Measurements from ENCODE around the gene TMOD1. TPM values are rescaled to one million over a fixed set of nuclear protein-coding genes. Genes with fewer than 3 reads are reported as not detected.
A peak's percentile ranks its signal among the peaks of the same experiment; 100 is the strongest.

The TMOD1 gene
- total and polyA plus RNA-seq, 2 of the 8 experiments (the other 6 are each of a cell fraction or from before 2014, with no cell fraction given): 0.17 to 0.88 TPM

DNA sequence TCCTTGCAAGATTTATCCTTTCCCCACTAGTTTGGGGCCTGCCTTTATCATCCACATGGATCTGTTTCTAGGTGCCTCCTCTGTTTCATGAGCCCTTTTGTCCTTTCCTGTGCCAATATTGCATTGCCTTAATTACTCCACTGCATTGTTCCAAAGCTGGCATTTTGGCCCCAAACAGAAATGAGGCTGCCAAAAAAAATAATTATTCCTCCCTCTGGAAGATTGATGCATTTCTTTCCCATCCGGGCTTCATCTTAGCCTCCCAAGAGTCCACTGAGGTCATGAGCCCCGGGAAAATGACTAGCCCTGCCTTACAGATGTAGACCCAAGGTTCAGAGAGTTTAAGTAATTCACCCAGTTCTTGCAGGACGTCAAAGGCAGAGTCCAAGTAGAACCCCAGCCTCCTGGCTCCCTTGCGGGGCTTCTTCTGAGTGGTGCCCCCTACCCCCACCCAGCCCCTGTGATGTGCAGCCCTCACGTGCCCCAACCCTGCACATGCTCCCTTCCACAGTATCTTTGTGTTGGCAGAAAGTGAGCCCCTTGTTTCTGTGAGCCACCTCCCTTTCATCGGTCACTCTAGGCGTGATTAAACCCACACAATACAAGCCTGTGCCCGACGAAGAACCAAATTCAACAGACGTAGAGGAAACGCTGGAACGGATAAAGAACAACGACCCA lies 62.1 kb downstream of the TMOD1 start:
- WGBS, 2 experiments (ENCODE audit: extremely low coverage in 1 of 2, insufficient coverage in 1 of 2, insufficient read length in 1 of 2, insufficient replicate concordance in 2 of 2, low coverage in 1 of 2, low lambda C conversion rate in 2 of 2, missing lambda C conversion rate in 1 of 2): 91% methylated on average over 11 of the region's 13 CpGs; no CpG with 5 or more reads in 1 of the 2 experiments
- H3K79me2 ChIP-seq (ENCODE audit: control insufficient read depth in 1 of 2, insufficient read depth in 2 of 2, low read length in 2 of 2): no peaks in the 10 kb centered on the region
- H2AFZ ChIP-seq (ENCODE audit: low read length): 0 out of 2 replicates have a peak overlapping the region, but pooled peaks have one; percentile 39
- H3K27ac ChIP-seq (ENCODE audit: low read depth, low read length): no peak overlapping the region
- no peak overlapping the region for H3K4ac ChIP-seq (replicated peaks; ENCODE audit: insufficient read length, low read depth, low read length)
- no peaks in the 10 kb centered on the region for H3K23me2 ChIP-seq (ENCODE audit: low read depth, low read length)
- H2AK5ac ChIP-seq (ENCODE audit: low read depth, low read length): no peak overlapping the region
- no peak overlapping the region for H3K23ac ChIP-seq (ENCODE audit: insufficient read length)
- H3K56ac ChIP-seq (replicated peaks; ENCODE audit: insufficient read length, low read depth, low read length): no peak overlapping the region
- TF ChIP-seq BCL11A (IDR thresholded peaks at IDR 0.05; ENCODE audit: low read depth in 2 of 2, low read length in 2 of 2): no peak
- no peak overlapping the region for H2BK12ac ChIP-seq (ENCODE audit: low read depth, low read length)
- peaks cover 2 to 6% (median 3%) of the 10 kb centered on the region in 4 experiments; a peak in 6 of 7 replicates for H3K4me1 ChIP-seq (replicated peaks in 1 of 4; ENCODE audit: control insufficient read depth in 3 of 4, insufficient read depth in 4 of 4, low read length in 3 of 4)
- H3K9ac ChIP-seq (replicated peaks in 1 of 4; ENCODE audit: extremely low read depth in 1 of 4, low read depth in 3 of 4, low read length in 3 of 4): no peak overlapping the region
- H3K18ac ChIP-seq (ENCODE audit: extremely low read depth, low read length): no peak overlapping the region
- H3K14ac ChIP-seq (ENCODE audit: insufficient read length): no peak overlapping the region
- H2BK120ac ChIP-seq (replicated peaks; ENCODE audit: low read depth, low read length): no peak overlapping the region
- H3K27me3 ChIP-seq (replicated peaks in 1 of 4; ENCODE audit: control insufficient read depth in 3 of 4, extremely low read depth in 1 of 4, insufficient read depth in 3 of 4, low read length in 3 of 4): no peaks in the 10 kb centered on the region
- DNase-seq (ENCODE audit: low read depth in 1 of 2, low spot score in 2 of 2) (peak in 1 of 2 experiments; percentile 27), FAIRE-seq (no peak)
- ChIA-PET POLR2A (ENCODE audit: partially characterized antibody) (no interaction called here), CTCF (ENCODE audit: partially characterized antibody) (no interaction called here)
- no peak overlapping the region for H2BK20ac ChIP-seq (ENCODE audit: low read length)
- no peak overlapping the region for H3K4me3 ChIP-seq (ENCODE audit: extremely low read depth in 1 of 4, insufficient read depth in 2 of 4, low read depth in 3 of 4, low read length in 4 of 4)
- H2BK15ac ChIP-seq (ENCODE audit: low read length): no peak overlapping the region
- no peaks in the 10 kb centered on the region for H4K20me1 ChIP-seq (replicated peaks in 1 of 2; ENCODE audit: control insufficient read depth in 1 of 2, insufficient read depth in 2 of 2, low read length in 2 of 2)
- no peaks in the 10 kb centered on the region for H3K9me3 ChIP-seq (ENCODE audit: insufficient read depth in 2 of 2, low read depth in 1 of 2, low read length in 1 of 2)
- no peak overlapping the region for H4K91ac ChIP-seq (replicated peaks; ENCODE audit: insufficient read length, low read length)
- H2BK5ac ChIP-seq (ENCODE audit: low read depth, low read length): no peak overlapping the region
- H4K8ac ChIP-seq (ENCODE audit: extremely low read depth, insufficient read depth, low read length): peak overlapping the region; percentile 36; the same call in 1 of the 2 replicates
- H3K36me3 ChIP-seq (ENCODE audit: control insufficient read depth in 2 of 4, insufficient read depth in 4 of 4, low read length in 3 of 4): no peaks in the 10 kb centered on the region
- no peak overlapping the region for H3K4me2 ChIP-seq (ENCODE audit: insufficient read depth in 1 of 2, low read depth in 2 of 2, low read length in 2 of 2)
- no peaks in the 10 kb centered on the region for H3K79me1 ChIP-seq (ENCODE audit: low read depth, low read length)
- no peak overlapping the region for H4K5ac ChIP-seq (ENCODE audit: insufficient read length, low read depth, low read length)

All from H1 (cell line).